NCI-H510A (cell line): ENCODE measurements around the gene GOPC.
"Not testable (repeated sequence)": the region's sequence is repeated elsewhere in the genome, so short reads cannot be mapped to it uniquely, and the experiment has no call there.

Experiments
- DNase-seq: peaks from one replicate; lab custom pipeline; 2025; lab: John Stamatoyannopoulos, UW

The GOPC gene

GRCh38 chr6:117548797-117549301, 53.5 kb downstream of the GOPC start:
- no peak for DNase-seq

- no peak for DNase-seq
These were observed 54.4 kb downstream of the GOPC start for GRCh38 chr6:117547688-117548621.

GRCh38 chr6:117546674-117547073, 55.6 kb downstream of the GOPC start:
- no peak for DNase-seq

DNA sequence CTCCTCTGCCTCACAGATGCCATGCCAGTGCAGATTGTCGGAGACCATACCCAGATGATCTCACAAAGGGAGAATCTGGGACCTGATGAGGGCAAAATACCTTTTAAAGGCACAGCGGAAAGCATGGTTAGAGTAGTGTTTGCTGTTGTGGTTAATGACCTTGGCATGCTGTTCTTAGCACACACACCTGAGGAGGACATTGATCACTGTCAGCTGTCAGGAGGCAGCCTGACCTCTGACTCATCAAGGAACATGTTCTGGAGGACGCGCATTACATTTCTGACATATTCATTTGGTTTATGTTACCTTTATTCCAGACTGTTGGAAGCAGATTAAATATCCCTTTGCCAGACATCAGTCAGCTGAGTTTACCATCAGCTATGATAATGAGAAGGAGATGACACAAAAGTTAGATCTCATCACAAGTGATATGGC, 57.1 kb downstream of the GOPC start:
- DNase-seq, result no peak

GRCh38 chr6:117544716-117545115, 57.6 kb downstream of the GOPC start:
- no peak for DNase-seq

- no peak for DNase-seq
These were observed 59.8 kb downstream of the GOPC start for GRCh38 chr6:117542493-117542892.

DNA sequence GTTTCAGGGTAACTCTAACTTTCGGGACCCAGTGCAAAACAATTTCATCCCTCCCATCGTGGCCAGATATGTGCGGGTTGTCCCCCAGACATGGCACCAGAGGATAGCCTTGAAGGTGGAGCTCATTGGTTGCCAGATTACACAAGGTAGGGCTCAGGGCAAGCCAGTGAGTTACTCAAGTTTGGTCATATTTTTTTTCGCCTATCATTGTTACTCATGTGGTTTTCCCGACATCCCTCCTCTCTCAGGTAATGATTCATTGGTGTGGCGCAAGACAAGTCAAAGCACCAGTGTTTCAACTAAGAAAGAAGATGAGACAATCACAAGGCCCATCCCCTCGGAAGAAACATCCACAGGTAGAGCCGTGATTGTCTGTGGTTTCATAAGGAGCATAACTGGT, 61.6 kb downstream of the GOPC start:
- no peak for DNase-seq

DNA sequence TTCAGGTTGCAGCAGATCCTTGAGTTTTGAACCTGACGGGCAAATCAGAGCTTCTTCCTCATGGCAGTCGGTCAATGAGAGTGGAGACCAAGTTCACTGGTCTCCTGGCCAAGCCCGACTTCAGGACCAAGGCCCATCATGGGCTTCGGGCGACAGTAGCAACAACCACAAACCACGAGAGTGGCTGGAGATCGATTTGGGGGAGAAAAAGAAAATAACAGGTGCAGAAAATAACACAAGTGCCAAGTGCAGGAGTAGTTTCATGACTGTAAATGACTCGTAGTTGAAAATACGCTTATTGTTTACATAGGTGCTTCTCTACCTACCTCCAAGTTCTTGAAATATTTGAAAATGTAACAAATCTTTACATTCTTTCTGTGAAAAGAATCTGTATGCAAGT, 63.7 kb downstream of the GOPC start:
- no peak for DNase-seq

DNA sequence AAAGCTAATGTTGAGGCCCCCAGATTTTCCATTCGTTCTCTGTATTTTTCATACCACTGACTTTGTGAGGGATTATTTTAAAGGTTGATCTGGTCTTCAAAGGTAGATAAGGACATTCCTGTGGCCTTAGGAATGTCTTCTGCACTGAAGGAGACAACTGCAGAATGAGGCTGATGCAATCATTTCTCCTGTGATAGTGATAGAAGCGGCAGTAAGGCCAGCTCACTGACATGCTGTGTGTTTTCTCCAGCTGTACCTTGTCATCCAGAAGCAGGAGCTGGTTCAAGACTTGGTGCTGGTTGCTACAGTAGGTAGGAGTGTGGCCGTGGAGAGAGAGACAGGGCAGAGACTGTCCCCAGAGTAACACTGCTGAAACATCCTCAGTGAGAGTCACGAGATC, 66.0 kb downstream of the GOPC start:
- DNase-seq, result no peak

DNA sequence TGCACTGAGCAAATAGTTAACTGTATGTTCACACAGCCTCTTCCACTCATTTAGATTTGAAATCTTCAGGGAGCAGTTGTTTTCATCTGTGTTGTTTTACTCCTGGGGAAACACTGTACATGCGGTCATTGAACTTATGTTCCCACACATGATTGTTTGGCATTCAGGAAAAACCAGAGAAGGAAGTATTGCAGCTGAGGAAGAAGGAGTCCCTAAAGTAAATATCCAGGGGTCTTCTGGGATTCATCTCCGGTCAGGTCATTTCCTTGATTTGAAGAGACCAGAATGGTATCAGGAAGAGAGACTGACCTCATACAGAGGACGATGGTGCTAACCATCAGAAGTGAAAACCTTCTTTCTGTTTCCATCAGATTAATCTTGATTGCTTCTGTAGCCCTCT, 67.3 kb downstream of the GOPC start:
- DNase-seq, result no peak

GRCh38 chr6:117533775-117534174, 68.5 kb downstream of the GOPC start:
- DNase-seq, result no peak

DNA sequence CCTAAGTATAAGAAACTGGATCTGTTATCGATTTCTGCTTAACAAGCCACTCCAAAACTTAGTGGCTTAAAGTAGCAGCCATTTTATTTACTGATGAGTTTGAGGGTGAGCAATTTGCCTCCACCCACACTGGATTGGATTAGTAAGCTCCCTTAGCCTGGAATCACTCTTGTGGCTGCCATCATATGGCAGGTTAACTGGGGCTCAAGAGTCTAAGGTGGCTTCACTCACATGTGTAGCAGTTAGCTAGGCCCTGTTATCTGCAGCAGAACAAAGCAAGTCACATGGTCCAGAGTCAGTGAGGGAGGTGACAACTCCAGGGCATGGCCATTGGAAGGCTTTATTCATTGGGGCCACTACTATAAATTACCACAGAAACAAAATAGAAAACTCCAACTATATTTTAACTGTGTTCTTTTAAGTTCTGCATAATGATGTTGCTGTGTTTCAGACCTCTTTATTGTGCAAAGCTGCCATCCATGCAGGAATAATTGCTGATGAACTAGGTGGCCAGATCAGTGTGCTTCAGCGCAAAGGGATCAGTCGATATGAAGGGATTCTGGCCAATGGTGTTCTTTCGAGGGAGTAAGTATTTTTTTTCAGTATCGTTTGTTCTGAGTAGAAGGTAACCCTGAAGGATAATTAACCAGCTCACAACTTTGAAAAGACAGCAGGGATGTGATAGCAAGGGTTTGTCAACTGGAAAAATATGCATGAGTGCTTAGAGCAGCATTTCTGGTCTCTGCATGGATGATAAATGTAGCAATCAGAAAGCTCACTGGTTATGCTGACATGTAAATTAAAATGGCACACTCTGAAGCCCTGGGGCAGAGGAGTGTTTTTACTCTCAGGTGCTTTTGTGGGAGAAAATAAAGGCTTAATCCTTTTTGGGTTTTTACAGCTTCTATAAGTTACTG, 70.2 kb downstream of the GOPC start:
- no peak for DNase-seq

DNA sequence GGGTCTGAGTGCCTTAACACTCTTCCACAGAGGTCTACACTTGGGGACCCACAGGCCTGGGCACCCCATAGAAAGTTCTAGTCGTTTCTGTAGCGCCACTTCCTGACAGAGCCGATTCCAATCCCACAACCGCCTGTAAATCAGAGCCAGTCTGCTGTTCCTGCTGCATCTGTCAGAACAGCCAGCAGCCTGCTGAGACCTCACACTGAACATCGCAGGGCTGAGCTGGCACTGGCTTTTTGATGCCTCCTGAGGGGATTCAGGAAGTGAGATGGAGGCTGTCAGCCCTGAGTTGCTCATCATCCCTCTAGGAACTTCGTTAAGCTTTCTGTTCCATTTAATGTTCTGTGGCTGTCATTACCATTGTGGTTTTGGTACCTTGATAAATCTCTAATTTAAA, 71.0 kb downstream of the GOPC start:
- no peak for DNase-seq

DNA sequence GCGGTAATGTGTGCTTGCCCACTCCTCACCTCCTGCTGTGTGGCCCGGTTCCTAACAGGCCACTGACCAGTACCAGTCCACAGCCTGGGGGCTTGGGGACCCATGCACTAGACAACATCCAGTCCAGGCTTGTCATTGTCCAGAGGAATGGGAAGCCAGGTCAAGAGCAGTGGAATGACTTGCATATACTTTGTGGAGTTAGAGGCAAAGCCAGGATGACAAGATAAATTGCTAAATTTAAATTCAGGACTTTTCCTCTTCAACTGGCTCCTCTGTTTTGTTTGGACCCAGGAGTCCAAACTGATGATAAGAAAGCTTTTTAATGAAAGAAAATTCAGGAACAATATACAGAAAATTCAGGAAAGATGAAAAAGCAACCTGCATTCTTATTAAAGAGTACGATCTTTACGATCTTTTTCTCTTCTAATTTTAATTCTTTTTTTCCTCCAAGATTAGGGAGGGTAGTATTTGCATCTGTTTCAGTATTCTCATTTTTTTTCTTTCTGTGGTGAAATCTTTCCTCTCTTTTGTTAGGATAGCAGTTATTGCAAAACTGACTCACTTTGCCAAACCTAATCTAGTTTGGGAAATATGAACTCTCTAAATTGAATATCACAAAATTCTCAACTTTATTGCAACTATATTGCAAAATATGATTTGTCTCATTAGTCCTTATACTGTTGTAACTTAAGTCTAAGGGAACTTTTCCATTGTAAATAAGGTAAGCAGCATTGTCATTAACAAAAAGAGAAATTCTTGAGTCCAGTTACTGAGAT, 71.7 kb downstream of the GOPC start:
- DNase-seq, result no peak

DNA sequence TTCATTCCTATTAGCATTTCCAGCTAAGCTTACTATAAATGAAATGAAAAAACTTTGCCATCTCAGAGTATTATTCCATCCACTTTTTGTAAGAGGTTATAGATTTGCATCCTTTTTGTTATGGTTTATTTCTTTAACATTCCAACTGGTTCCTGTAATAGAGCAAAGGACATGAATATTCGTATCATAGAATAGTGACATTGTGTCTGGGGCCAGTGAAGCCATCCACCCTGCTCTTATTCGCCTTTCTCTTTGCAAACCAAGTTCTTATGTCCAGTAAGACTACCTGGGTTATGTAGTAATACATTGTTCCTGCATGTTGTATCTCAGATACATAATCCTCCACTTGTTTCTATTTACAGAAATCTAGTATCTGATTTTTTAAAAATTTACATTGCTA, 76.7 kb downstream of the GOPC start:
- DNase-seq, result no peak

DNA sequence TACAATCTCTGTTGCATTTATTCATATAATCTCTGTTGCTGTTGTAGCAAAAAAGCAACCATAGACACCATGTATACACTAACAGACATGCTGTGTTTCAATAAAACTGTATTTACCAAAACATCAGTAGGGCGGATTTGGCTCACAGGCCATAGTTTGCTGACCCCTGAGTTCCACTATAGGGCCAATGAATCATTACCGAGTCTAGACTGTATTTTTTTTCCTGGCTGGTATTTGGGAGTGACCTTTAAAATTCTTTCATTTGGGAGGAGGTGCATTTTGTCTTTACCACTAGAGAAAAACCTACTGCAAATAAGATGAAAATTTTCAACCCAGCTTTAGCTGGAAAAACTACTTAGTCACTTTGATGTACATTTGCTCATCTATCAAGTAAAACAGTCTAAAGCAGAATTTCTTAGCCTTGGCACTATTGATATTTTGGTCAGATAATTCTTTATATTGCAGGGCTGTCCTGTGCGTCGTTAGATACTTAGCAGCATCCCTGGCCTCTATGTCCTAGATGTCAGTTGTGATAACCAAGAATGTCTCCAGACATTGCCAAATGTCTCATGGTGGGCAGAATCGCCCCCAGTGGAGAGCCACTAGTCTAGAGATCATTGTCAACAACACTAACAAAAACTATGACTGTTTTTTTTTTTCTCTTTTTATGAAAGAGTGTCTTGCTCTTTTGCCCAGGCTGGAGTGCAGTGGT, 80.4 kb downstream of the GOPC start:
- no peak for DNase-seq

DNA sequence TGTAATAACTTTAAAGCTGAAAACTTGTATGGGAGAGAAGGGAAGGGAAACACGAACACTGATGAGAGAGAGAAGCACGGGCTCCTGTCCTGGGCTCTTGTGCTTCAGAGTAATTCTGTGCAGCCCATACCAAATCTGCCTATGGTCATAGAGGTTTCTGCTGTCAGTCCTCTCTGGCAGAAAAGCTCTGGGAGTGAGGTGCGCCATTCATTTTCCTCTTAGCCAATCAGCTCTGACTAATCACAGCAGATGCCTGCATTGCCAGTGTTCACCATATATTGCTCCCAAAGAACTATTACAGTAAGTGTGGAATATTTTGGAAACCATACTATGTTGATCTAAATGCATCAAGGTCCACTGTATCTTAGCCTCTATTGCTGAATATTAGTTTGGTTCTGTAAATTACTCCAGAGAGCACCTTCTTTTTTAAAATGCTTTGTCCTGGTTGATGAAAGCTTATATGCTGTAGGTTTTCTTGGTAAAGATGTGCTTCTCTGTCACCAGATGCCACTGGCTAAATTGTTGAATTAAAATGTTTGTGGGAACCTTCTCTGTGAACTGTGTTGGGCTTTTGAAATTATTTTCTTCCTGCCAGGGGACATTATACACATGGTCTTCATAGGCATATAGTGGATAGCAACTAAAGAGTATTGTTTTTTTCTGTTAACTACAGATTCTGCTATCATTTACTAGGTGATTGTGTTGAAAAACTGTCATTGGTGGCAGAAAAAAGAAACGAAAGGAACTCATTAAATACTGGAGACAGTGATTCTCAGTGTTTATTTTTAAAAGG, 81.5 kb downstream of the GOPC start:
- no peak for DNase-seq

DNA sequence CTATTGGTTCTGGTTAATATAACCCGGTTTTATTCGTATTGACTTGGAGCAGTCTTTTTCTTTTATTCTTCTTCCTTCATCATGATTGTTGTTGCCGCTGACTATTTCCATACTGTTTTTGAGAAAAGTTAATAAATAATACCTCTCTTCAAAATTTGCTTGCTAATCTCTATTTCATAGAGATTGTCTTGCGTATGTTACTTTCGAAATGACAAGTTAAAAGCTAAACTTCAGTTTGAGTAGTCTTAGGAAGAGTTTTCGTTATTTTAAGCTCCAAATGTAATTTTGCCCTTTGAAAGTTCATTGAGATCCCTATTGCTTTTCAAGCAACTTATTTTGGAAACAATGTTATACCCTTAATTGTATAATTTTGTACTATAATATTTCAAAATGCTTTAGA, 83.4 kb downstream of the GOPC start:
- no peak for DNase-seq

GRCh38 chr6:117517995-117518394, 84.3 kb downstream of the GOPC start:
- not testable (repeated sequence) for DNase-seq

- DNase-seq, result no peak
These were observed 87.0 kb downstream of the GOPC start for GRCh38 chr6:117515326-117515725.
